Transverse colon (tissue), 4 donors: ENCODE results near the gene MFRP. TPM values are rescaled to one million over a fixed set of nuclear protein-coding genes. Genes with fewer than 3 reads are reported as not detected.

Experiments
- DNase-seq: peaks from one replicate; pipeline ENCODE4 v3.0.0-alpha.2; 2019
- H3K27ac ChIP-seq, 4 donors: fragments of 200-600 bp; sonication (generic); 2 replicates each; pipeline ENCODE4 v1.5.1; 2016 to 2018; ENCODE audit warnings: inconsistent platforms in 4 of 4
- H3K27me3 ChIP-seq: fragments of 200-600 bp; sonication (generic); 2 replicates; pipeline ENCODE4 v1.5.1; 2017; ENCODE audit warnings: inconsistent platforms
- H3K36me3 ChIP-seq, 4 donors: fragments of 200-600 bp; sonication (generic); 2 replicates each; pipeline ENCODE4 v1.5.1; 2017 to 2019; ENCODE audit warnings: inconsistent platforms in 4 of 4
- H3K4me1 ChIP-seq, 4 donors: fragments of 200-600 bp; sonication (generic); 2 replicates each; pipeline ENCODE4 v1.5.1; 2017 to 2020; ENCODE audit warnings: inconsistent platforms in 4 of 4
- H3K4me3 ChIP-seq, 4 donors: fragments of 200-600 bp; sonication (generic); 1 replicate in 1 of 4; 2 replicates in 3 of 4; pipeline versions ENCODE4 v1.5.1 to v1.6.1; 2017 to 2019; ENCODE audit warnings: inconsistent platforms in 4 of 4
- H3K9me3 ChIP-seq, 2 donors: fragments of 200-600 bp; sonication (generic); 2 replicates each; pipeline ENCODE4 v1.5.1; 2017 to 2019; ENCODE audit warnings: inconsistent platforms in 2 of 2
- CTCF ChIP-seq, 5 experiments: fragments of 200-600 bp in 3 of 5; fragments of 450-650 bp in 2 of 5; sonication (generic) in 3 of 5; IDR thresholded peaks; 1 replicate in 2 of 5; 2 replicates in 3 of 5; pipeline ENCODE4 v1.5.1; 2016 to 2017; ENCODE audit warnings: antibody characterized with exemption in 5 of 5, inconsistent platforms in 3 of 5, mild to moderate bottlenecking in 2 of 5, moderate library complexity in 1 of 5
- EP300 ChIP-seq: sonication (generic); formaldehyde crosslinking; IDR thresholded peaks from one replicate; pipeline ENCODE4 v1.6.1; 2017; ENCODE audit warnings: antibody characterized with exemption, low read depth
- POLR2A ChIP-seq: fragments of 450-650 bp; IDR thresholded peaks from one replicate; pipeline ENCODE4 v1.6.1; 2016; ENCODE audit warnings: antibody characterized with exemption, mild to moderate bottlenecking, moderate library complexity
- POLR2AphosphoS5 ChIP-seq, 3 donors: sonication (generic); formaldehyde crosslinking; IDR thresholded peaks; one replicate each; pipeline ENCODE4 v1.6.1; 2016; ENCODE audit warnings: antibody characterized with exemption in 3 of 3
- WGBS, 2 donors: methylation state at CpG; one replicate each; pipeline ENCODE4 v1.1.5; 2018; ENCODE audit warnings: low coverage in 1 of 2; 5-methylcytosine and 5-hydroxymethylcytosine counted together
- in situ Hi-C, 4 donors: fragments of 200-750 bp; cut with MboI; loops; one replicate each; pipeline versions ENCODE4 v1.15.0 to v1.15.1; 2017; ENCODE audit warnings: low sequenced_read_pairs in 3 of 4, low pct_ligation_motif_present in 1 of 4, low pct_unique_long_range_greater_than_20kb in 1 of 4
- intact Hi-C: fragments of 100-400 bp; cut with DNase I; formaldehyde crosslinking; loops from one replicate; pipeline ENCODE4 v1.15.1; 2023; ENCODE audit warnings: low total_unique reads
- total RNA-seq, 4 donors: library from RNA; depleted of rRNA; stranded (reverse); fragments of >200 nt; gene quantifications; one replicate each; pipeline ENCODE4 v1.1.0, GENCODE V29; 2016

The MFRP gene
- total RNA-seq, 4 donors from 2014 or later = 0.32 TPM; not detected in 3

- Histone ChIP-seq H3K27me3 (peaks cover 68% of the 10 kb centered on the region), H3K27ac (peak within 1 kb of the TSS; percentile 82 to 97 (median 87)), H3K4me1 (peaks cover 30 to 70% (median 57%) of the 10 kb centered on the region in 4 donors), H3K9me3 (no peaks in the 10 kb centered on the region), H3K4me3 (peak within 1 kb of the TSS; percentile 44 to 72 (median 55)), H3K36me3 (no peaks in the 10 kb centered on the region)
- intact Hi-C loops (no loop called here), in situ Hi-C loops (no loop called here)
- WGBS, 2 donors = 4% methylated on average over 48 of the region's 74 CpGs; no CpG with 5 or more reads in 1 of the 2 donors
- no peak for DNase-seq
- TF ChIP-seq POLR2A (peak; percentile 54), CTCF (IDR thresholded peaks at IDR 0.05) (no peak), POLR2AphosphoS5 (IDR thresholded peaks at IDR 0.05) (peak; percentile 74 to 92 (median 80)), EP300 (no peak)
These were observed 29.5 kb downstream of the MFRP start, which contains the start of gene MCAM for GRCh38 chr11:119316729-119317591. TSS of gene MCAM (minus strand) at chr11:119317130. CDS start at chr11:119317101, 29 bp downstream.

GRCh38 chr11:119316016-119316728, 30.3 kb downstream of the MFRP start:
- Histone ChIP-seq H3K9me3 (no peaks in the 10 kb centered on the region), H3K36me3 (no peaks in the 10 kb centered on the region), H3K27me3 (peaks cover 64% of the 10 kb centered on the region), H3K4me3 (peak overlapping the region; percentile 44 to 72 (median 55)), H3K4me1 (peaks cover 30 to 63% (median 49%) of the 10 kb centered on the region in 4 donors), H3K27ac (peak overlapping the region; percentile 82 to 97 (median 87))
- DNase-seq = no peak
- TF ChIP-seq POLR2AphosphoS5 (IDR thresholded peaks at IDR 0.05) (peak in 1 of 3 donors; percentile 14), EP300 (no peak)
- intact Hi-C loops (no loop called here), in situ Hi-C loops (no loop called here)
- 1% methylated on average over 42 of the region's 46 CpGs; no CpG with 5 or more reads in 1 of the 2 donors for WGBS, 2 donors

- peak overlapping the region; percentile 82 to 97 (median 87) for H3K27ac ChIP-seq
- 8% methylated on average over 26 of the region's 29 CpGs; no CpG with 5 or more reads in 1 of the 2 donors for WGBS, 2 donors
- no peaks in the 10 kb centered on the region for H3K9me3 ChIP-seq
- H3K27me3 ChIP-seq = peaks cover 56% of the 10 kb centered on the region
- H3K4me3 ChIP-seq = peak overlapping the region; percentile 44 to 72 (median 55)
- in situ Hi-C loops = no loop called here
- peak; percentile 62 for DNase-seq
- intact Hi-C loops = no loop called here
- TF ChIP-seq POLR2AphosphoS5 (IDR thresholded peaks at IDR 0.05) (peak in 1 of 3 donors; percentile 28), POLR2A (no peak)
- peaks cover 30 to 55% (median 42%) of the 10 kb centered on the region in 4 donors for H3K4me1 ChIP-seq
- H3K36me3 ChIP-seq = no peaks in the 10 kb centered on the region
These were observed 31.1 kb downstream of the MFRP start for GRCh38 chr11:119315131-119316015.

GRCh38 chr11:119314726-119315125, 31.8 kb downstream of the MFRP start:
- no peaks in the 10 kb centered on the region for H3K36me3 ChIP-seq
- TF ChIP-seq CTCF (IDR thresholded peaks at IDR 0.05) (no peak), POLR2AphosphoS5 (IDR thresholded peaks at IDR 0.05) (no peak), EP300 (no peak), POLR2A (no peak)
- no peak for DNase-seq
- intact Hi-C loops (no loop called here), in situ Hi-C loops (no loop called here)
- H3K9me3 ChIP-seq = no peaks in the 10 kb centered on the region
- peak overlapping the region; percentile 82 to 97 (median 87) for H3K27ac ChIP-seq
- peaks cover 54% of the 10 kb centered on the region for H3K27me3 ChIP-seq
- 56% methylated on average over 18 of the region's 18 CpGs; no CpG with 5 or more reads in 1 of the 2 donors for WGBS, 2 donors
- H3K4me3 ChIP-seq = peak overlapping the region in 2 of 4 donors; percentile 54 to 56
- peaks cover 26 to 48% (median 37%) of the 10 kb centered on the region in 4 donors for H3K4me1 ChIP-seq
